NCI-H2171 (cell line): Measurements from ENCODE around the gene HSP90B1.

Experiments used
- DNase-seq: peaks from one replicate; lab custom pipeline; 2025; lab: John Stamatoyannopoulos, UW

The HSP90B1 gene

GRCh38 chr12:103975368-103975767, 45.2 kb downstream of the HSP90B1 start:
- DNase-seq: no peak

- DNase-seq: no peak
Measured at GRCh38 chr12:103978384-103978982, 48.3 kb downstream of the HSP90B1 start.

- no peak for DNase-seq
Measured at GRCh38 chr12:103986829-103987228, 56.6 kb downstream of the HSP90B1 start.

- no peak for DNase-seq
Measured at GRCh38 chr12:103994235-103994634, 64.0 kb downstream of the HSP90B1 start.

- no peak for DNase-seq
Measured at GRCh38 chr12:103996595-103996994, 66.4 kb downstream of the HSP90B1 start.

GRCh38 chr12:103997286-103997900, 67.2 kb downstream of the HSP90B1 start:
- no peak for DNase-seq
